Left ventricle myocardium inferior (tissue), 1 donor: ENCODE results near the gene PTGS1. TPM values are rescaled to one million over a fixed set of nuclear protein-coding genes. Genes with fewer than 3 reads are reported as not detected.
"Not testable (repeated sequence)": the region's sequence is repeated elsewhere in the genome, so short reads cannot be mapped to it uniquely, and the experiment has no call there.

Experiments
- DNase-seq: peaks from one replicate; pipeline ENCODE4 v3.0.0-alpha.2; 2020
- H3K27ac ChIP-seq: fragments of 200-600 bp; replicated peaks from 2 replicates; pipeline ENCODE4 v1.8.0; 2021
- H3K27me3 ChIP-seq: fragments of 200-600 bp; 2 replicates; pipeline ENCODE4 v1.8.0; 2021; ENCODE audit warnings: low read depth
- H3K36me3 ChIP-seq: fragments of 200-600 bp; 2 replicates; pipeline ENCODE4 v1.8.0; 2021
- H3K4me1 ChIP-seq: fragments of 200-600 bp; 2 replicates; pipeline ENCODE4 v1.8.0; 2021
- H3K4me3 ChIP-seq: fragments of 200-600 bp; 2 replicates; pipeline ENCODE4 v1.8.0; 2021; ENCODE audit warnings: mild to moderate bottlenecking, moderate library complexity
- H3K9me3 ChIP-seq: fragments of 200-600 bp; replicated peaks from 2 replicates; pipeline ENCODE4 v1.8.0; 2021
- intact Hi-C: fragments of 100-400 bp; cut with micrococcal nuclease; formaldehyde crosslinking; loops from one replicate; pipeline ENCODE4 v1.11.0; 2022
- long read RNA-seq: library from polyadenylated mRNA; unstranded; transcript quantifications from one replicate; pipeline ENCODE4 v2.0.0, GENCODE V29; 2021
- total RNA-seq: library from RNA; stranded (reverse); fragmentation: NEBNext Ultra II Directional; extraction: Animal tissue kit (Norgen Biotek cat#: 25700); gene quantifications from one replicate; pipeline ENCODE4 v1.2.1, GENCODE V29; 2021
- TF ChIP-seq, protein P1 (sequence below): fragments of 200-600 bp; IDR thresholded peaks from 2 replicates; pipeline ENCODE4 v1.8.0; 2021; ENCODE audit warnings: antibody characterized with exemption, mild to moderate bottlenecking, borderline replicate concordance
- donor health status: DM: no; HTN: yes; CAD: no; lungs with severe emphysema.

Gene PTGS1
- 6.7 TPM for total RNA-seq
- long read RNA-seq, full-length matches to known transcripts, result 3 of 9 reads
- long read RNA-seq, partial matches to known transcripts, result 3 of 9 reads
- long read RNA-seq, other reads (novel, unspliced or antisense), result 3 of 9 reads

DNA sequence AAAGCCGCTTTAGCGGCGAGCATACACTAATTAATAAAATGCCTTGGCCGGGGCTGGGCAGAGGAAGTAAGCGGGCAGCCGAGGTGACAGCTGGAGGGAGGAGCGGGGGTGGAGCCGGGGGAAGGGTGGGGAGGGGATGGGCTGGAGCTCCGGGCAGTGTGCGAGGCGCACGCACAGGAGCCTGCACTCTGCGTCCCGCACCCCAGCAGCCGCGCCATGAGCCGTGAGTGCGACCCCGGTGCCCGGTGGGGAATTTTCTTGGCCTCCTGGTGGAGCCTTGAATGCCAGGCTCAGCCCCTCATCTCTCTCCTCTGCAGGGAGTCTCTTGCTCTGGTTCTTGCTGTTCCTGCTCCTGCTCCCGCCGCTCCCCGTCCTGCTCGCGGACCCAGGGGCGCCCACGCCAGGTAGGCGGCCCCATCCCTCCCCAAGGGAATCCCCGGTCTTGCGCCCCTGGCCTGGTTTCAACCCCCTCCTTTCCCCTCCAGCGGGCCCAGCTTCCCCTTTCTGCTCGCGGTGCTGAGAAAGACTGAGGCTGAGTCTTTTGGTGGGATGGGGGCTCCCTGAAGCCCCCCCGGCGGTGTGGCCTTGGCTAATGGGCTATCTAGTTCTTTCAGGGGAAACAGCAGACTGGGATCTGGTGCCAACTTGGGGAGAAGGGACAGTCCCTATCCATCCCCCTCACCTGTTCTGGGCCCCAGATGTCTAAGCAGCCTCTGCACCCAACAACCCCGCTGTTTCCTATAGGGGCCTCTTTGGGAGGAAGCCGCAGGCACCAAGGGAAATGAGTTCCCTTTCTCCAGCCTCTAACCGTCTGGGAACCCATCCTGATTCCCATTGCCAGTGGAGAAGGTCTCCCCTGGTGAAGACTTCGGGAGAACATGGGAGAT lies at the start of gene PTGS1:
TSS of gene PTGS1 (plus strand) at position 156 of the 887 bp plus-strand sequence. CDS start at position 217, 61 bp downstream.
- intact Hi-C loops, result no loop called here
- H3K4me1 ChIP-seq, result peaks cover 29% of the 10 kb centered on the region
- DNase-seq, result peak; percentile 61
- peaks cover 37% of the 10 kb centered on the region for H3K27me3 ChIP-seq
- H3K4me3 ChIP-seq, result peak within 1 kb of the TSS; percentile 63
- peak within 1 kb of the TSS; percentile 9 for H3K27ac ChIP-seq
- TF ChIP-seq, protein P1, sequence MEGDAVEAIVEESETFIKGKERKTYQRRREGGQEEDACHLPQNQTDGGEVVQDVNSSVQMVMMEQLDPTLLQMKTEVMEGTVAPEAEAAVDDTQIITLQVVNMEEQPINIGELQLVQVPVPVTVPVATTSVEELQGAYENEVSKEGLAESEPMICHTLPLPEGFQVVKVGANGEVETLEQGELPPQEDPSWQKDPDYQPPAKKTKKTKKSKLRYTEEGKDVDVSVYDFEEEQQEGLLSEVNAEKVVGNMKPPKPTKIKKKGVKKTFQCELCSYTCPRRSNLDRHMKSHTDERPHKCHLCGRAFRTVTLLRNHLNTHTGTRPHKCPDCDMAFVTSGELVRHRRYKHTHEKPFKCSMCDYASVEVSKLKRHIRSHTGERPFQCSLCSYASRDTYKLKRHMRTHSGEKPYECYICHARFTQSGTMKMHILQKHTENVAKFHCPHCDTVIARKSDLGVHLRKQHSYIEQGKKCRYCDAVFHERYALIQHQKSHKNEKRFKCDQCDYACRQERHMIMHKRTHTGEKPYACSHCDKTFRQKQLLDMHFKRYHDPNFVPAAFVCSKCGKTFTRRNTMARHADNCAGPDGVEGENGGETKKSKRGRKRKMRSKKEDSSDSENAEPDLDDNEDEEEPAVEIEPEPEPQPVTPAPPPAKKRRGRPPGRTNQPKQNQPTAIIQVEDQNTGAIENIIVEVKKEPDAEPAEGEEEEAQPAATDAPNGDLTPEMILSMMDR, result no peak
- no peaks in the 10 kb centered on the region for H3K36me3 ChIP-seq
- H3K9me3 ChIP-seq, result no peaks in the 10 kb centered on the region

DNA sequence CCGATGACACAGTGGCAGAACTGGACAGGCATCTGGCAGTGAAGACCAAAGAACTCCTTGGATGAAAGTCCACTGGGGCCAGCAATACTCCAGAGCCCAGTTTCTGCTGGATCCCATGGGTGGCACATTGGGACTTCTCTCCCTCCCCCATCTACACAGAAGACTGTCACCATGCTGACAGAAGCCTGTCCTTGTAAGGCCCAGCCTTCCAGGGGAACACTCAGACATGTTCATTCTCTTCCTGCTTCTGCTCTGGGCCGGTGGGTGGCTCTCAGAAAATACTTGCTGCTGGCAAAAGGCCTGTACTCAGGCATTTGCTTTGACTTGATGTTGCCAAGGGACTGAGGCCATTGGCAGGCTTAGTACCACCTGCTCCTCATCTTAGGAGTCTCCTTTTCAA lies 48.3 kb upstream of the PTGS1 start:
- no peak for DNase-seq
- peaks cover 43% of the 10 kb centered on the region for H3K36me3 ChIP-seq
- peaks cover 28% of the 10 kb centered on the region for H3K4me1 ChIP-seq
- no peaks in the 10 kb centered on the region for H3K9me3 ChIP-seq
- intact Hi-C loops, result no loop called here
- no peaks in the 10 kb centered on the region for H3K27me3 ChIP-seq
- no peak overlapping the region for H3K27ac ChIP-seq
- TF ChIP-seq, protein P1, result no peak
- no peak overlapping the region for H3K4me3 ChIP-seq

DNA sequence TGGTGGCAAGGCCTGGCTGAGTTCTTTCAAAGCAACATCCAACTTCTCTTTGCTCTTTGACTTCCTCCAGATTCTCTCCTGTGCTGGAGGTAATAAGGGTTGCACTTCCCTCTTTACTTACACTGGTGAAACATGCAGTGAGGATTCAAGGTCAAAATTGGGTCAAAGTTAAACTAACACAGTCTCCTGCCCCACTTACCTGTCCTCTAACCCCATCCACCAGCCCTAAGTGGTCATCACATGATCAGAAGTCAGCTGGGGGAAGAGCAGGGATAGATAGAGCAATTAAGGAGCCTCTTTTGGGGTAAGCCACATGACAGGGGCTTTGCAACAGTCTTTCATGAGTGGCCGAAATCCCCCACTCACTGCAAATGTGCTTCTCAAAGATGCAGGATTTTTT lies 46.2 kb upstream of the PTGS1 start:
- intact Hi-C loops, H3K27me3 ChIP-seq, H3K27ac ChIP-seq, DNase-seq, H3K9me3 ChIP-seq, H3K4me3 ChIP-seq: not testable (repeated sequence)
- H3K4me1 ChIP-seq, result peaks cover 19% of the 10 kb centered on the region
- H3K36me3 ChIP-seq, result peaks cover 39% of the 10 kb centered on the region

DNA sequence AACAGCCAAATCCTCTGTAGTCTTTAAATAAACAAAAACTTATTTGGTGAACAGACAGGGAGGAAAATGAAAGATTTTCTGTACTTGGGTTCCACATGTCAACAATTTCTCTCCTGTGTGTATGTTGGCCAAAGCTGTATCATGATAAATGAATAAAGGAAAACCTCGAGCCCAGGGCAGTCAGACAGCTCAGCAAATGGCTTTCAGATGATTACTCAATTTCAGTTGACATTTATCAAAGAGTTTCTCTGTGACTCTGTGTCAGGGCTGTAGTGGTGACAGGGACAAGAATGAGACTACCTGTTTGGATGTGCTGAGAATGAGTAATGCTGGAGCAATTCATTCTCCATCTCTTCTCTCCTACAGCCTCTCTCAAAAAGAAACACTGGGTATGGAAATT lies 45.7 kb upstream of the PTGS1 start:
- Histone ChIP-seq H3K4me1 (peaks cover 24% of the 10 kb centered on the region), H3K36me3 (peaks cover 34% of the 10 kb centered on the region), H3K4me3 (no peak overlapping the region), H3K27me3 (no peaks in the 10 kb centered on the region), H3K9me3 (no peaks in the 10 kb centered on the region), H3K27ac (no peak overlapping the region)
- DNase-seq, result no peak
- intact Hi-C loops, result no loop called here
- TF ChIP-seq, protein P1, result no peak

DNA sequence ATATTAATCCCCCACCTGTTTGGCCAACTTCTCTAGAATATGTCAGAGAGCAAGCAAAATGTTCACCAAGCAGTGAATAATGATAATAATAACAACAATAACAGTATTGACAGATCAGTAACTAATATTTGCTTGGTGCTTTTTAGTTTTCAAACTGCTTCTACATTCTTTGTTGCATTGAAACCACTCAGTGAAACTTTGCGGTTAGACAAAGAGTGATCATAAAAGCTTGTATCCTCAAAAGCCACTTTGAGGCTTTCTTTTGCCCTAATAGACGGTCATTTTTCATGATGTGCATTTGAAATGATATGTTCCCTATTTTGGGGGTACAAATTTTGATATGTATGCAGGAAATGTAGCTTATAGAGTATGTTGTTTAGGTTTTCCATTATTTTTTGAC lies 43.6 kb upstream of the PTGS1 start:
- Histone ChIP-seq H3K4me1 (peaks cover 26% of the 10 kb centered on the region), H3K27me3 (no peaks in the 10 kb centered on the region), H3K27ac (no peak overlapping the region), H3K9me3 (no peaks in the 10 kb centered on the region), H3K36me3 (peaks cover 31% of the 10 kb centered on the region), H3K4me3 (no peak overlapping the region)
- intact Hi-C loops, result no loop called here
- TF ChIP-seq, protein P1, result no peak
- no peak for DNase-seq

DNA sequence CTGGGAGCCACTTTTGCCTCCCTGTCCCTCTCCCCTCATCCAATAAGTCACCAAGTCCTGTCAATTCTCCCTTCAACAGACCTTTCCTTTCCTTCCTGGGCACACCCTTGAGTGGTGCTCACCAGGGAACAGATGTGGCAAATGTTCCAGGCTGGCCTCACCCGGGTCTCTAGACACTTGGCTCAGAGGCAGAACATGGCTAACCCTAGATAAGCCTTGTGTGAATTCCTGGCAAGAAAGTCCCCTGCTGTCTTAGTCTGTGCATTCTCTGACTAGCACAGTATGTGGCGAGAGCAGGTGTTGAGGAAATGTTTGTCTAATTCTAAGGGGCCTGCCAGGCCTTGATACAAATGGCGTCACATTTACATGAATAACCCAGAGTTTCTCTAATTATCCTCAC lies 41.2 kb upstream of the PTGS1 start:
- H3K9me3 ChIP-seq, result no peaks in the 10 kb centered on the region
- DNase-seq, result no peak
- peaks cover 32% of the 10 kb centered on the region for H3K4me1 ChIP-seq
- intact Hi-C loops, result no loop called here
- TF ChIP-seq, protein P1, result no peak
- H3K4me3 ChIP-seq, result no peak overlapping the region
- no peaks in the 10 kb centered on the region for H3K27me3 ChIP-seq
- peaks cover 7% of the 10 kb centered on the region for H3K36me3 ChIP-seq
- H3K27ac ChIP-seq, result no peak overlapping the region

DNA sequence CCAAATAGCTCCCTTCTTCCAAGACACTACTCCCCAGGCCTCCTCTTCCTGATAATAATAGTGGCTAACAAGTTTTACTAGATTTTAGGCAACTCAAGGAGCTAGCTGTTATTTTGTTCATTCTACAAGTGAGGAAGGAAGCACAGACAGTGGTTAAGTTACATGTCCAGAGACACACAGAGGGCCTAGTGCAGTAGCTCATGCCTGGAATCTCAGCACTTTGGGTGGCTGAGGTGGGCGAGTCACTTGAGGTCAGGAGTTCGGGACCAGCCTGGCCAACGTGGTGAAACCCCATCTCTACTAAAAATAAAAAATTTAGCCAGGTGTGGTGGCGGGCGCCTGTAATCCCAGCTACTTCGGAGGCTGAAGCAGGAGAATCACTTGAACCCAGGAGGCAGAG lies 40.4 kb upstream of the PTGS1 start:
- peaks cover 25% of the 10 kb centered on the region for H3K4me1 ChIP-seq
- H3K27me3 ChIP-seq, H3K9me3 ChIP-seq, intact Hi-C loops, H3K4me3 ChIP-seq, H3K36me3 ChIP-seq, DNase-seq, H3K27ac ChIP-seq: not testable (repeated sequence)
